Measurements from ENCODE around the gene ROMO1. TPM values are rescaled to one million over a fixed set of nuclear protein-coding genes. Genes with fewer than 3 reads are reported as not detected.
"Not testable (repeated sequence)": the region's sequence is repeated elsewhere in the genome, so short reads cannot be mapped to it uniquely, and the experiment has no call there.

Gene ROMO1
- total RNA-seq, 2 donors from 2014 or later, result 196 to 243 TPM

GRCh38 chr20:35708502-35708901 lies 9.3 kb downstream of the ROMO1 start:
- H3K27ac ChIP-seq, result no peak overlapping the region
- ATAC-seq (ENCODE audit: insufficient number of reproducible peaks, low FRiP score, low read depth) (no peak), DNase-seq (ENCODE audit: low spot score) (no peak)
- peaks cover 48% of the 10 kb centered on the region for H3K36me3 ChIP-seq
- no peak overlapping the region for H3K4me3 ChIP-seq
- no peaks in the 10 kb centered on the region for H3K9me3 ChIP-seq
- H3K27me3 ChIP-seq (replicated peaks; ENCODE audit: insufficient read depth), result no peaks in the 10 kb centered on the region
- no peak for TF ChIP-seq CTCF (IDR thresholded peaks at IDR 0.05)
- peaks cover 0 to 28% of the 10 kb centered on the region in 2 donors for H3K4me1 ChIP-seq (ENCODE audit: control insufficient read depth in 1 of 2, low read depth in 2 of 2)

DNA sequence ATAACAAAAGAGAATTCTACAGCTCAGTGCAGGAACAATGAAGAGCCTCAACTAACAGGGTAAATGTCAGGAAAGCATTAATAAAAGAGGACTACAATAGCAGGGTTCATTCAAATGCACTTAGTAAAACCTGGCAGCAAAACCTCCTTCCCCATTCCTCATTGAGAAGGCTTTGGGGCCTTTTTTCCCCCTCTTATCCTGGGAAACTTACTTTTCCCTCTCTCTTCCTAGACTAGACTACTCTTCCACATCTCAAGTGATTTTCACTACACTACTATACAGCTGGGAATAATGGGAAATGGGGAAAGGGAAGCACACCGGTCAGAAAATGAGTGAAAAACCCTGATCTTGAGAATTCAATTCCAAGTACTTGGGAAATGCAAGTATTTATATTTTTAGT lies 10.1 kb downstream of the ROMO1 start:
- Histone ChIP-seq H3K27ac (no peak overlapping the region), H3K36me3 (peaks cover 50% of the 10 kb centered on the region), H3K27me3 (replicated peaks; ENCODE audit: insufficient read depth) (no peaks in the 10 kb centered on the region), H3K4me1 (ENCODE audit: control insufficient read depth in 1 of 2, low read depth in 2 of 2) (peaks cover 0 to 28% of the 10 kb centered on the region in 2 donors), H3K4me3 (no peak overlapping the region), H3K9me3 (no peaks in the 10 kb centered on the region)
- DNase-seq (ENCODE audit: low spot score) (no peak), ATAC-seq (ENCODE audit: insufficient number of reproducible peaks, low FRiP score, low read depth) (no peak)
- TF ChIP-seq CTCF (IDR thresholded peaks at IDR 0.05), result no peak

DNA sequence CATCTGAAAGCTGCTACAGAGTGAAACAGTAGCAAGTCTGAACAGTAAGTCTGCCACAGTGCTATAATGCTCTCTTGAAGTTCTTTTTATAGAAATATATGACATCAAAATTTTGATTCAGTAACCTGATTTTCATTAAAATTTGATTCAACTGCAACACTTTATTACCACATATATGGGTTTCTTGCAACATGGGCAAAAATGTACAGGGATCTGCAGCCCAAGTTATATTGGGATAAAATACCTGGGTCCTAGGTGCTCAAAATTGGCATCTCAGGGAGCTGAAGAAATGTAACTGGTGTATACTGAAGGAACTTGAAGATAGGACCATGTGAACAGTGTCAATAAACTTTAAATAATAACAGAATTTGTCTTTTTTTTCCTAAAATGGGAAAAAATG lies 10.8 kb downstream of the ROMO1 start:
- no peak for TF ChIP-seq CTCF (IDR thresholded peaks at IDR 0.05)
- Histone ChIP-seq H3K27me3 (replicated peaks; ENCODE audit: insufficient read depth) (no peaks in the 10 kb centered on the region), H3K36me3 (peaks cover 48% of the 10 kb centered on the region), H3K4me1 (ENCODE audit: control insufficient read depth in 1 of 2, low read depth in 2 of 2) (peaks cover 0 to 28% of the 10 kb centered on the region in 2 donors), H3K27ac (no peak overlapping the region), H3K4me3 (no peak overlapping the region), H3K9me3 (no peaks in the 10 kb centered on the region)
- DNase-seq (ENCODE audit: low spot score), result no peak
- no peak for ATAC-seq (ENCODE audit: insufficient number of reproducible peaks, low FRiP score, low read depth)

GRCh38 chr20:35710884-35711587 lies 11.8 kb downstream of the ROMO1 start:
- Histone ChIP-seq H3K27me3 (replicated peaks; ENCODE audit: insufficient read depth) (no peaks in the 10 kb centered on the region), H3K4me3 (no peak overlapping the region), H3K4me1 (ENCODE audit: control insufficient read depth in 1 of 2, low read depth in 2 of 2) (peaks cover 0 to 28% of the 10 kb centered on the region in 2 donors), H3K27ac (no peak overlapping the region), H3K9me3 (no peaks in the 10 kb centered on the region), H3K36me3 (peaks cover 49% of the 10 kb centered on the region)
- ATAC-seq (ENCODE audit: insufficient number of reproducible peaks, low FRiP score, low read depth) (no peak), DNase-seq (ENCODE audit: low spot score) (no peak)
- TF ChIP-seq CTCF (IDR thresholded peaks at IDR 0.05), result no peak

DNA sequence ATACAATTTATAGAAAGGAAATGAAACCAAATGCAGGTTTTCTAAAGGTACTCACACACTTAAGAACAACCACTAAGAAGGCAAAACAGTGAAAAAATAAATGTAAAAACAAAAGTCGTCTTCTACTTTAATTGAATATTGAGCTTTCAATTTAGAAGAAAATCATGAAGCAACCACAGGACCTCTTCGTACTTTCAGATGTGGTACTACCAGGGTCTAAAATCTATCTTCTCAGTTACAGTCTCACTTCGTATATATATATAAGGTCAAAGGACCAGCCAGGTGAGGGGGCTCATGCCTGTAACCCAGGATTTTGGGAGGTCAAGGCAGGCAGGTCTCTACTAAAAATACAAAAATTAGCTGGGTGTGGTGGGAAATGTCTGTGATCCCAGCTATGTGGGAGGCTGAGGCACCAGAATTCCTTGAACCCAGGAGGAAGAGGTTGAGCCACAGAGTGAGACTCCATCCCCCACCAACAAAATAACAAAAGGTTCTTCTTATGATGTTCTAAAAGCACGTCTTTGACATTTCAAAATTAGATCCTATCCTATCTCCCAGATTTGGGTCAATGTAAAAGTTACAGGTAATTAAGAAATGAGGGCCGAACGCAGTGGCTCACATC lies 12.5 kb downstream of the ROMO1 start:
- peaks cover 49% of the 10 kb centered on the region for H3K36me3 ChIP-seq
- H3K4me3 ChIP-seq, result no peak overlapping the region
- no peak for TF ChIP-seq CTCF (IDR thresholded peaks at IDR 0.05)
- no peaks in the 10 kb centered on the region for H3K27me3 ChIP-seq (replicated peaks; ENCODE audit: insufficient read depth)
- DNase-seq (ENCODE audit: low spot score), result no peak
- no peak overlapping the region for H3K27ac ChIP-seq
- ATAC-seq (ENCODE audit: insufficient number of reproducible peaks, low FRiP score, low read depth), result no peak
- H3K9me3 ChIP-seq, result no peaks in the 10 kb centered on the region
- H3K4me1 ChIP-seq (ENCODE audit: control insufficient read depth in 1 of 2, low read depth in 2 of 2), result peaks cover 0 to 28% of the 10 kb centered on the region in 2 donors

- not testable (repeated sequence) for ATAC-seq (ENCODE audit: insufficient number of reproducible peaks, low FRiP score, low read depth); DNase-seq (ENCODE audit: low spot score); H3K27me3 ChIP-seq (replicated peaks; ENCODE audit: insufficient read depth); H3K27ac ChIP-seq; H3K9me3 ChIP-seq; H3K4me3 ChIP-seq
- peaks cover 62% of the 10 kb centered on the region for H3K36me3 ChIP-seq
- H3K4me1 ChIP-seq (ENCODE audit: control insufficient read depth in 1 of 2, low read depth in 2 of 2), result peaks cover 0 to 32% of the 10 kb centered on the region in 2 donors
Measured at GRCh38 chr20:35713120-35713519, 13.9 kb downstream of the ROMO1 start.

Measured in thoracic aorta (tissue), 2 donors.